Measurements from ENCODE around the gene GNB2.

Gene GNB2

GRCh38 chr7:100675105-100675451, 1.5 kb downstream of the GNB2 start:
- no peak for TF ChIP-seq CTCF (IDR thresholded peaks at IDR 0.05)
- no peak for DNase-seq
- no peaks in the 10 kb centered on the region for H3K27me3 ChIP-seq
- H3K4me3 ChIP-seq: peak overlapping the region; percentile 98 to 99
- no peaks in the 10 kb centered on the region for H3K9me3 ChIP-seq
- peak overlapping the region; percentile 99 to 100 for H3K27ac ChIP-seq
- H3K36me3 ChIP-seq: peaks cover 29 to 37% (median 35%) of the 10 kb centered on the region in 3 donors
- intact Hi-C loops (cut with DNase I; ENCODE audit: low total_unique reads): loop anchor here (5.0 to 10.0 kb wide), 2 partner anchors 88 to 200 kb away; partner anchors contain the start of genes FBXO24, LRCH4 and TSC22D4
- H3K4me1 ChIP-seq: peaks cover 0 to 36% (median 14%) of the 10 kb centered on the region in 4 donors

- Histone ChIP-seq H3K9me3 (no peaks in the 10 kb centered on the region), H3K27me3 (no peaks in the 10 kb centered on the region), H3K27ac (peak overlapping the region; percentile 99 to 100), H3K4me3 (peak overlapping the region; percentile 98 to 99), H3K4me1 (peaks cover 0 to 36% (median 14%) of the 10 kb centered on the region in 4 donors), H3K36me3 (peaks cover 29 to 44% (median 40%) of the 10 kb centered on the region in 3 donors)
- TF ChIP-seq CTCF (IDR thresholded peaks at IDR 0.05): no peak
- peak; percentile 84 to 91 for DNase-seq
- intact Hi-C loops (cut with DNase I; ENCODE audit: low total_unique reads): loop anchor here (5.0 to 10.0 kb wide), 2 partner anchors 88 to 201 kb away; partner anchors contain the start of genes FBXO24, LRCH4 and TSC22D4
Measured at GRCh38 chr7:100675581-100676350, 2.2 kb downstream of the GNB2 start.

GRCh38 chr7:100676501-100677306, 3.2 kb downstream of the GNB2 start:
- no peaks in the 10 kb centered on the region for H3K9me3 ChIP-seq
- no peak for DNase-seq
- no peak for TF ChIP-seq CTCF (IDR thresholded peaks at IDR 0.05)
- H3K36me3 ChIP-seq: peaks cover 33 to 53% (median 47%) of the 10 kb centered on the region in 3 donors
- intact Hi-C loops (cut with DNase I; ENCODE audit: low total_unique reads): loop anchor here (5.0 to 10.0 kb wide), 2 partner anchors 89 to 202 kb away; partner anchors contain the start of genes FBXO24, LRCH4 and TSC22D4
- no peaks in the 10 kb centered on the region for H3K27me3 ChIP-seq
- H3K4me3 ChIP-seq: peak overlapping the region; percentile 98 to 99
- peak overlapping the region; percentile 99 to 100 for H3K27ac ChIP-seq
- peaks cover 0 to 36% (median 14%) of the 10 kb centered on the region in 4 donors for H3K4me1 ChIP-seq

- Histone ChIP-seq H3K9me3 (no peaks in the 10 kb centered on the region), H3K36me3 (peaks cover 42 to 62% (median 56%) of the 10 kb centered on the region in 3 donors), H3K4me3 (no peak overlapping the region), H3K4me1 (peaks cover 0 to 36% (median 14%) of the 10 kb centered on the region in 4 donors), H3K27ac (no peak overlapping the region), H3K27me3 (no peaks in the 10 kb centered on the region)
- no peak for DNase-seq
- intact Hi-C loops (cut with DNase I; ENCODE audit: low total_unique reads): loop anchor here (5.0 to 10.0 kb wide), 2 partner anchors 90 to 203 kb away; partner anchors contain the start of genes FBXO24, LRCH4 and TSC22D4
- TF ChIP-seq CTCF (IDR thresholded peaks at IDR 0.05): no peak
Measured at GRCh38 chr7:100677308-100678267, 4.0 kb downstream of the GNB2 start.

Measured in tibial artery (tissue), 4 donors.